GM13977 (cell line): Measurements from ENCODE around the gene CXCR2.

Source experiments
- DNase-seq: peaks from one replicate; pipeline ENCODE4 v3.0.0; 2012; ENCODE audit warnings: low spot score
- CTCF ChIP-seq: IDR thresholded peaks from 2 replicates; pipeline ENCODE4 v1.5.1; 2012; ENCODE audit warnings: mild to moderate bottlenecking, control low read depth; ENCODE audit not compliant: insufficient read depth; ENCODE audit errors: extremely low read depth, missing control alignments
- in situ Hi-C: fragments of 300-500 bp; cut with MboI; formaldehyde crosslinking; loops from one replicate; pipeline ENCODE4 v1.12.0; 2022; ENCODE audit warnings: low sequenced_read_pairs, low pct_unique_long_range_greater_than_20kb, mixed read lengths, inconsistent platforms; ENCODE audit not compliant: unreplicated experiment

Gene CXCR2

GRCh38 chr2:218152172-218152571 is 26.3 kb downstream of the CXCR2 start:
- in situ Hi-C loops, result no loop called here
- DNase-seq, result no peak
- no peak for TF ChIP-seq CTCF

GRCh38 chr2:218152777-218153176 is 26.9 kb downstream of the CXCR2 start:
- no peak for DNase-seq
- in situ Hi-C loops, result no loop called here
- no peak for TF ChIP-seq CTCF

DNA sequence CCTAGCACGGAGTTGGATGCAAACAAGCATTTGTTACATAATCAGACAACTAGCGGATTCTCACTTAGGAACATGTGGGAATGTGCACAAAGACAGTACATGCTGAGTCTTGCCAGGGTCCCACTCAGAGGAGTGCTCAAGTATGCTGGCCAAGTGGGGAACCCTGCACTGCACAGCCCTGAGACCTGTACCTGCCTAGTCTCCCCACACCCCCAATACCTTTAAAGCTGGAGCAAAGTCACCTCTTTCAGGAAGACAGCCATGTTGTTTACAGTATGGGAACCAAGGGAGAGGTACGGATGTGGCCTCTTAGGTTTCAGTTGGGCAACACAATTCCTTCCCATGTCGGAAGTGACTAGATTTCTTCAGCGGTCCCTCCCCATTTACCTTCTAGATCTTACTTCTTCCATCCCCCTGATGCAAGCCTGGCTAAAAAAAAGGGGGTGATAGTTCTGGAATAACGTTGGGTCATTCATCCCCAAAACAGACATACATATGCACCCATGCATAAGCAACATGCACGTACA is 30.2 kb downstream of the CXCR2 start:
- TF ChIP-seq CTCF, result no peak
- DNase-seq, result no peak
- in situ Hi-C loops, result no loop called here

DNA sequence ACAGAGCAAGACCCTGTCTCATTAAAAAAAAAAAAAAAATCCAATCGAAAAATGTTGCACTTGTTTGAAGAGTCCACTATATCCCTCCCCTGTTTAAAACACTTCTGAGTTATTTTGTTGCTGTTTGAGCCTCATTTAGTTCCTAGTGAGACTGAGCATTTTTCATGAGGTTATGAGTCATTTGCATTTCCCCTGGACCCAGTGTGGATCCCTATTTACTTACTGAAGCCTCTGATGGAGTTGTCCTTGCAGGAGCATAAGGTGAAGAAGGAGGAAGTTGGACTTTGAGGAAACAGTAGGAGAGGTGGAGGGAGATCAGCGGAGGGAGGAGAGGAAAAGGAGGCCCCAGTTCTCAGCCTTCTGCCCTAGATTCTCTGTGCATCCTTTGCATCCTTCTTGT is 35.8 kb downstream of the CXCR2 start:
- in situ Hi-C loops, result no loop called here
- no peak for TF ChIP-seq CTCF
- DNase-seq, result no peak

GRCh38 chr2:218162814-218163213 is 37.0 kb downstream of the CXCR2 start:
- no peak for DNase-seq
- in situ Hi-C loops, result no loop called here
- no peak for TF ChIP-seq CTCF

- in situ Hi-C loops, result no loop called here
- no peak for DNase-seq
- no peak for TF ChIP-seq CTCF
Observed at GRCh38 chr2:218166791-218167190, 41.0 kb downstream of the CXCR2 start, which contains the start of gene CXCR1. TSS of gene CXCR1 (minus strand) at chr2:218166962. CDS start at chr2:218165211, 1,751 bp downstream.

GRCh38 chr2:218168016-218168415 is 42.2 kb downstream of the CXCR2 start:
- TF ChIP-seq CTCF, result no peak
- DNase-seq, result no peak
- in situ Hi-C loops, result no loop called here
